Parathyroid adenoma (tissue), 2 donors: ENCODE data around the gene DNAJB5.

Source experiments
- H2AFZ ChIP-seq: fragments of 300-600 bp; sonication (generic); one replicate; pipeline ENCODE4 v1.7.0; 2017; ENCODE audit warnings: antibody characterized with exemption, mild to moderate bottlenecking
- H3K27ac ChIP-seq: fragments of 300-600 bp; sonication (generic); one replicate; pipeline ENCODE4 v1.7.0; 2017
- H3K27me3 ChIP-seq: fragments of 300-600 bp; sonication (generic); one replicate; pipeline ENCODE4 v1.7.0; 2017; ENCODE audit warnings: low read length; ENCODE audit not compliant: control insufficient read depth, insufficient read depth
- H3K36me3 ChIP-seq: fragments of 300-600 bp; sonication (generic); one replicate; pipeline ENCODE4 v1.7.0; 2017; ENCODE audit warnings: low read length; ENCODE audit not compliant: control insufficient read depth, insufficient read depth
- H3K4me1 ChIP-seq: fragments of 300-600 bp; sonication (generic); one replicate; pipeline ENCODE4 v1.7.0; 2017; ENCODE audit warnings: control low read depth
- H3K4me2 ChIP-seq: fragments of 300-600 bp; sonication (generic); one replicate; pipeline ENCODE4 v1.7.0; 2017; ENCODE audit warnings: low read length
- H3K4me3 ChIP-seq: fragments of 300-600 bp; sonication (generic); one replicate; pipeline ENCODE4 v1.7.0; 2017; ENCODE audit warnings: low read depth, low read length
- H3K79me2 ChIP-seq: fragments of 300-600 bp; sonication (generic); one replicate; pipeline ENCODE4 v1.7.0; 2017; ENCODE audit warnings: control low read depth
- H3K9ac ChIP-seq: fragments of 300-600 bp; sonication (generic); one replicate; pipeline ENCODE4 v1.7.0; 2017; ENCODE audit warnings: mild to moderate bottlenecking
- H3K9me3 ChIP-seq: fragments of 300-600 bp; sonication (generic); one replicate; pipeline ENCODE4 v1.7.0; 2017; ENCODE audit warnings: low read length; ENCODE audit not compliant: control insufficient read depth
- CTCF ChIP-seq: fragments of 300-600 bp; sonication (generic); IDR thresholded peaks from one replicate; pipeline ENCODE4 v1.7.0; 2017; ENCODE audit warnings: antibody characterized with exemption, mild to moderate bottlenecking
- donor health status: primary hyperparathyroidism.

Gene DNAJB5

GRCh38 chr9:35026671-35027070 is 37.1 kb downstream of the DNAJB5 start:
- Histone ChIP-seq H3K27ac (no peak overlapping the region), H3K9ac (no peak overlapping the region), H3K36me3 (no peaks in the 10 kb centered on the region), H3K27me3 (no peaks in the 10 kb centered on the region), H3K4me1 (peaks cover 8% of the 10 kb centered on the region), H3K9me3 (no peaks in the 10 kb centered on the region), H3K4me3 (no peak overlapping the region), H3K79me2 (no peaks in the 10 kb centered on the region), H2AFZ (no peak overlapping the region), H3K4me2 (no peak overlapping the region)
- TF ChIP-seq CTCF = no peak

- Histone ChIP-seq H3K36me3 (no peaks in the 10 kb centered on the region), H3K4me2 (no peak overlapping the region), H3K4me3 (no peak overlapping the region), H3K79me2 (no peaks in the 10 kb centered on the region), H3K9ac (no peak overlapping the region), H3K4me1 (peaks cover 8% of the 10 kb centered on the region), H3K27ac (no peak overlapping the region), H2AFZ (no peak overlapping the region), H3K27me3 (no peaks in the 10 kb centered on the region), H3K9me3 (no peaks in the 10 kb centered on the region)
- no peak for TF ChIP-seq CTCF
Observed at GRCh38 chr9:35027374-35027773, 37.8 kb downstream of the DNAJB5 start.

- Histone ChIP-seq H3K27me3 (no peaks in the 10 kb centered on the region), H3K4me1 (peaks cover 8% of the 10 kb centered on the region), H3K36me3 (no peaks in the 10 kb centered on the region), H2AFZ (no peak overlapping the region), H3K9ac (no peak overlapping the region), H3K27ac (no peak overlapping the region), H3K79me2 (no peaks in the 10 kb centered on the region), H3K4me3 (no peak overlapping the region), H3K4me2 (no peak overlapping the region), H3K9me3 (no peaks in the 10 kb centered on the region)
- no peak for TF ChIP-seq CTCF
Observed at GRCh38 chr9:35027860-35028259, 38.3 kb downstream of the DNAJB5 start.

GRCh38 chr9:35028341-35028740 is 38.8 kb downstream of the DNAJB5 start:
- Histone ChIP-seq H3K79me2 (no peaks in the 10 kb centered on the region), H3K4me1 (peaks cover 8% of the 10 kb centered on the region), H2AFZ (no peak overlapping the region), H3K36me3 (no peaks in the 10 kb centered on the region), H3K4me2 (no peak overlapping the region), H3K9ac (no peak overlapping the region), H3K9me3 (no peaks in the 10 kb centered on the region), H3K27ac (no peak overlapping the region), H3K4me3 (no peak overlapping the region), H3K27me3 (no peaks in the 10 kb centered on the region)
- no peak for TF ChIP-seq CTCF

- Histone ChIP-seq H3K9me3 (no peaks in the 10 kb centered on the region), H3K4me1 (peaks cover 8% of the 10 kb centered on the region), H3K9ac (no peak overlapping the region), H3K27ac (no peak overlapping the region), H3K36me3 (no peaks in the 10 kb centered on the region), H3K79me2 (no peaks in the 10 kb centered on the region), H2AFZ (no peak overlapping the region), H3K4me2 (no peak overlapping the region), H3K27me3 (no peaks in the 10 kb centered on the region), H3K4me3 (no peak overlapping the region)
- no peak for TF ChIP-seq CTCF
Observed at GRCh38 chr9:35029241-35029640, 39.7 kb downstream of the DNAJB5 start.
